B cell (primary cell): ENCODE data around the gene GEMIN7. TPM values are rescaled to one million over a fixed set of nuclear protein-coding genes. Genes with fewer than 3 reads are reported as not detected.

Source experiments
- ATAC-seq: fragments of 200-7000 bp; cut with Tn5 transposase; one replicate; pipeline ENCODE4 v1.10.0; 2021; ENCODE audit warnings: low read depth, mild to moderate bottlenecking, moderate number of reproducible peaks, moderate library complexity
- CTCF ChIA-PET: fragments of 350-600 bp; sonication (Branson Sonifier 250); formaldehyde crosslinking; loops from one replicate; lab custom pipeline; 2021; ENCODE audit warnings: antibody characterized with exemption, inconsistent platforms; lab: Charles Lee
- POLR2A ChIA-PET: fragments of 350-600 bp; sonication (Branson Sonifier 250); formaldehyde crosslinking; loops from one replicate; lab custom pipeline; 2021; ENCODE audit warnings: antibody characterized with exemption; lab: Charles Lee
- DNase-seq: peaks from one replicate; pipeline ENCODE4 v3.0.0; 2013
- H2AFZ ChIP-seq: 2 replicates; pipeline ENCODE4 v1.6.1; 2012; ENCODE audit warnings: mild to moderate bottlenecking, low read depth, low read length; ENCODE audit not compliant: insufficient read depth, poor library complexity, severe bottlenecking
- H3K27ac ChIP-seq, 2 donors: 1 replicate in 1 of 2; 2 replicates in 1 of 2; pipeline ENCODE4 v1.5.1; 2012 to 2013; ENCODE audit warnings: low read length in 2 of 2, mild to moderate bottlenecking in 2 of 2, moderate library complexity in 1 of 2
- H3K27me3 ChIP-seq, 4 experiments: fragments of 200-600 bp in 1 of 4; sonication (generic) in 1 of 4; replicated peaks in 1 of 4; 1 replicate in 2 of 4; 2 replicates in 2 of 4; pipeline versions ENCODE4 v1.6.1 to v1.7.0; 2013 to 2016; ENCODE audit warnings: low read length in 3 of 4, mild to moderate bottlenecking in 2 of 4, mixed read lengths in 1 of 4, moderate library complexity in 1 of 4; ENCODE audit not compliant: insufficient read depth in 4 of 4, control insufficient read depth in 3 of 4; ENCODE audit errors: control extremely low read depth in 1 of 4
- H3K36me3 ChIP-seq, 2 experiments: replicated peaks in 1 of 2; 1 replicate in 1 of 2; 2 replicates in 1 of 2; pipeline versions ENCODE4 v1.6.1 to v1.7.1; 2013; ENCODE audit warnings: low read length in 1 of 2; ENCODE audit not compliant: insufficient read depth in 2 of 2, control insufficient read depth in 1 of 2; ENCODE audit errors: control extremely low read depth in 1 of 2, extremely low read depth in 1 of 2
- H3K4me1 ChIP-seq, 2 donors: fragments of 200-600 bp in 1 of 2; sonication (generic) in 1 of 2; 1 replicate in 1 of 2; 2 replicates in 1 of 2; pipeline versions ENCODE4 v1.5.1 to v1.6.1; 2013 to 2017; ENCODE audit warnings: low read length in 2 of 2; ENCODE audit not compliant: control insufficient read depth in 2 of 2, insufficient read depth in 2 of 2
- H3K4me2 ChIP-seq: replicated peaks from 2 replicates; pipeline ENCODE3; 2012; ENCODE audit warnings: mild to moderate bottlenecking, low read depth, low read length; ENCODE audit not compliant: poor library complexity, severe bottlenecking
- H3K4me3 ChIP-seq, 5 experiments: fragments of 200-600 bp in 1 of 5; sonication (generic) in 1 of 5; 1 replicate in 3 of 5; 2 replicates in 2 of 5; pipeline versions ENCODE4 v1.5.1 to v1.7.0; 2011 to 2016; ENCODE audit warnings: low read length in 4 of 5, mild to moderate bottlenecking in 4 of 5, low read depth in 2 of 5, control low read depth in 1 of 5, moderate library complexity in 1 of 5; ENCODE audit not compliant: insufficient read depth in 1 of 5; ENCODE audit errors: control extremely low read depth in 1 of 5, extremely low read depth in 1 of 5
- H3K79me2 ChIP-seq: fragments of 200-600 bp; sonication (generic); one replicate; pipeline ENCODE4 v1.6.0; 2016; ENCODE audit warnings: low read length; ENCODE audit not compliant: control insufficient read depth, insufficient read depth
- H3K9ac ChIP-seq: fragments of 200-600 bp; sonication (generic); 2 replicates; pipeline ENCODE4 v1.6.1; 2017; ENCODE audit warnings: mild to moderate bottlenecking, low read length, moderate library complexity
- H3K9me3 ChIP-seq, 3 donors: one replicate each; pipeline versions ENCODE4 v1.6.1 to v1.7.1; 2013; ENCODE audit warnings: low read length in 2 of 3; ENCODE audit not compliant: control insufficient read depth in 2 of 3, insufficient read depth in 1 of 3; ENCODE audit errors: control extremely low read depth in 1 of 3
- H4K20me1 ChIP-seq: 2 replicates; pipeline ENCODE4 v1.6.0; 2012; ENCODE audit warnings: mild to moderate bottlenecking, low read length; ENCODE audit not compliant: insufficient read depth, control insufficient read depth, poor library complexity, severe bottlenecking
- H3K27ac Mint-ChIP-seq: one replicate; pipeline ENCODE4 v1.8.0; 2021; ENCODE audit warnings: mixed read lengths
- H3K27me3 Mint-ChIP-seq: one replicate; pipeline ENCODE4 v1.8.0; 2021; ENCODE audit warnings: mixed read lengths
- H3K4me1 Mint-ChIP-seq: one replicate; pipeline ENCODE4 v1.8.0; 2021; ENCODE audit warnings: mixed read lengths
- H3K4me3 Mint-ChIP-seq: one replicate; pipeline ENCODE4 v1.8.0; 2021; ENCODE audit warnings: mixed read lengths
- H3K9me3 Mint-ChIP-seq: one replicate; pipeline ENCODE4 v1.8.0; 2022; ENCODE audit warnings: mixed read lengths; ENCODE audit not compliant: insufficient read depth
- CTCF ChIP-seq: fragments of 200-600 bp; IDR thresholded peaks from one replicate; pipeline ENCODE4 v1.8.0; 2022; ENCODE audit warnings: antibody characterized with exemption, mild to moderate bottlenecking
- EZH2 ChIP-seq: IDR thresholded peaks from 2 replicates; pipeline ENCODE4 v1.6.1; 2012; ENCODE audit warnings: borderline replicate concordance, low read depth, mild to moderate bottlenecking, moderate library complexity, low read length; ENCODE audit not compliant: insufficient read depth, poor library complexity, severe bottlenecking
- WGBS: methylation state at CpG from one replicate; pipeline ENCODE4 v1.1.5; 2013; ENCODE audit warnings: missing lambda C conversion rate; ENCODE audit not compliant: insufficient coverage; 5-methylcytosine and 5-hydroxymethylcytosine counted together
- intact Hi-C: fragments of 100-400 bp; cut with micrococcal nuclease; formaldehyde crosslinking; loops from one replicate; pipeline ENCODE4 v1.10.0; 2022
- polyA plus RNA-seq: library from polyadenylated mRNA; depleted of rRNA; stranded (reverse); fragments of >200 nt; gene quantifications from 2 replicates; pipeline ENCODE4 v1.2.3, GENCODE V29; 2012
- total RNA-seq, 2 donors: library from RNA; stranded (reverse); fragments of 120-200 nt in 1 of 2; gene quantifications; 1 replicate in 1 of 2; 2 replicates in 1 of 2; pipeline versions ENCODE4 v1.2.3 to v1.2.4, GENCODE V29; 2013 to 2022

The GEMIN7 gene
- total and polyA plus RNA-seq, 2 donors (not counting 1 experiment from before 2014, with no cell fraction given): 43.0 to 89.4 TPM

GRCh38 chr19:45122832-45123231, 43.8 kb downstream of the GEMIN7 start:
- intact Hi-C loops: no loop called here
- Histone ChIP-seq H2AFZ (no peak overlapping the region), H3K27me3 (no peaks in the 10 kb centered on the region), H3K4me3 (no peak overlapping the region), H3K4me2 (no peak overlapping the region), H3K79me2 (peaks cover 94% of the 10 kb centered on the region), H4K20me1 (peaks cover 91% of the 10 kb centered on the region), H3K9me3 (no peaks in the 10 kb centered on the region), H3K36me3 (no peaks in the 10 kb centered on the region), H3K27ac (no peak overlapping the region), H3K9ac (no peak overlapping the region), H3K4me1 (peaks cover 34 to 54% of the 10 kb centered on the region in 2 donors)
- Mint-ChIP-seq H3K27me3 (no peaks in the 10 kb centered on the region), H3K4me3 (no peak overlapping the region), H3K4me1 (peaks cover 70% of the 10 kb centered on the region), H3K27ac (no peak overlapping the region), H3K9me3 (no peaks in the 10 kb centered on the region)
- CTCF ChIA-PET: no interaction called here
- WGBS: 86% methylated on average over 4 of the region's 6 CpGs
- POLR2A ChIA-PET: no interaction called here
- ATAC-seq (no peak), DNase-seq (no peak)
- no peak for TF ChIP-seq CTCF
- no peak for TF ChIP-seq EZH2

GRCh38 chr19:45123440-45123850, 44.4 kb downstream of the GEMIN7 start:
- CTCF ChIA-PET: interaction anchor here (2.2 kb wide), 1 partner anchor 13 kb away, joined by 6 read pairs; no protein-coding TSS in a partner anchor
- Histone ChIP-seq H3K79me2 (peaks cover 95% of the 10 kb centered on the region), H3K9me3 (no peaks in the 10 kb centered on the region), H3K4me2 (no peak overlapping the region), H4K20me1 (peaks cover 84% of the 10 kb centered on the region), H3K9ac (no peak overlapping the region), H3K27ac (no peak overlapping the region), H3K4me3 (no peak overlapping the region), H3K27me3 (no peaks in the 10 kb centered on the region), H3K4me1 (peaks cover 28 to 48% of the 10 kb centered on the region in 2 donors), H3K36me3 (no peaks in the 10 kb centered on the region), H2AFZ (no peak overlapping the region)
- peaks cover 64% of the 10 kb centered on the region for H3K4me1 Mint-ChIP-seq
- DNase-seq (no peak), ATAC-seq (no peak)
- H3K9me3 Mint-ChIP-seq: no peaks in the 10 kb centered on the region
- H3K27ac Mint-ChIP-seq: no peak overlapping the region
- WGBS: 97% methylated on average over 8 of the region's 9 CpGs
- no peaks in the 10 kb centered on the region for H3K27me3 Mint-ChIP-seq
- H3K4me3 Mint-ChIP-seq: no peak overlapping the region
- POLR2A ChIA-PET: no interaction called here
- TF ChIP-seq EZH2 (no peak), CTCF (no peak)
- intact Hi-C loops: no loop called here
